Measurements from ENCODE around the gene GBA2.
A peak's percentile ranks its signal among the peaks of the same experiment; 100 is the strongest.

Gene GBA2

GRCh38 chr9:35748858-35749514 lies at the start of gene GBA2, which contains the start of gene RGP1:
TSS of gene GBA2 (minus strand) at chr9:35749228. CDS start at chr9:35748704, 524 bp downstream.
TSS of gene RGP1 (plus strand) at chr9:35749287. CDS start at chr9:35749756, 469 bp downstream.
- DNase-seq = peak; percentile 76 to 80

- DNase-seq = no peak
Observed at GRCh38 chr9:35797311-35798109, 48.5 kb upstream of the GBA2 start.

GRCh38 chr9:35795695-35796094 lies 46.7 kb upstream of the GBA2 start:
- DNase-seq = no peak

GRCh38 chr9:35793461-35793860 lies 44.4 kb upstream of the GBA2 start:
- DNase-seq = no peak

- DNase-seq = no peak
Observed at GRCh38 chr9:35792826-35793225, 43.8 kb upstream of the GBA2 start.

GRCh38 chr9:35792024-35792813 lies 43.2 kb upstream of the GBA2 start:
- no peak for DNase-seq

- DNase-seq = no peak
Observed at GRCh38 chr9:35791297-35791921, 42.4 kb upstream of the GBA2 start, which contains the start of gene NPR2. TSS of gene NPR2 (plus strand) at chr9:35791591. CDS start at chr9:35792409, 818 bp downstream.

GRCh38 chr9:35790385-35791296 lies 41.6 kb upstream of the GBA2 start:
- peak; percentile 45 to 60 for DNase-seq

- DNase-seq = no peak
Observed at GRCh38 chr9:35790025-35790384, 41.0 kb upstream of the GBA2 start.

- DNase-seq = no peak
Observed at GRCh38 chr9:35789541-35789940, 40.5 kb upstream of the GBA2 start.

- DNase-seq = no peak
Observed at GRCh38 chr9:35783418-35783817, 34.4 kb upstream of the GBA2 start.

- DNase-seq = no peak
Observed at GRCh38 chr9:35781066-35781465, 32.0 kb upstream of the GBA2 start.

GRCh38 chr9:35778496-35778895 lies 29.5 kb upstream of the GBA2 start:
- DNase-seq = no peak

GRCh38 chr9:35776018-35776417 lies 27.0 kb upstream of the GBA2 start:
- no peak for DNase-seq

- no peak for DNase-seq
Observed at GRCh38 chr9:35774907-35775635, 26.0 kb upstream of the GBA2 start.

GRCh38 chr9:35771943-35772342 lies 22.9 kb upstream of the GBA2 start:
- DNase-seq = no peak

GRCh38 chr9:35771534-35771933 lies 22.5 kb upstream of the GBA2 start:
- no peak for DNase-seq

GRCh38 chr9:35771075-35771433 lies 22.0 kb upstream of the GBA2 start:
- DNase-seq = no peak

GRCh38 chr9:35769763-35770162 lies 20.7 kb upstream of the GBA2 start:
- no peak for DNase-seq

- no peak for DNase-seq
Observed at GRCh38 chr9:35767458-35767857, 18.4 kb upstream of the GBA2 start.

GRCh38 chr9:35766997-35767396 lies 18.0 kb upstream of the GBA2 start:
- no peak for DNase-seq
